Stomach (tissue), 9 donors: ENCODE measurements around the gene XPC. TPM values are rescaled to one million over a fixed set of nuclear protein-coding genes. Genes with fewer than 3 reads are reported as not detected.

Experiments used
- DNase-seq, 2 donors: peaks; one replicate each; pipeline versions ENCODE4 v3.0.0 to v3.0.0-alpha.2; 2013 to 2019
- H3K27ac ChIP-seq, 5 donors: fragments of 200-600 bp in 4 of 5; sonication (generic) in 4 of 5; one replicate each; pipeline ENCODE4 v1.5.1; 2013 to 2019; ENCODE audit warnings: mild to moderate bottlenecking in 1 of 5, moderate library complexity in 1 of 5
- H3K27me3 ChIP-seq, 3 donors: fragments of 200-600 bp; sonication (generic); one replicate each; pipeline ENCODE4 v1.5.1; 2017 to 2019; ENCODE audit warnings: mixed run types in 1 of 3
- H3K36me3 ChIP-seq, 4 donors: fragments of 200-600 bp; sonication (generic); 1 replicate in 3 of 4; 2 replicates in 1 of 4; pipeline ENCODE4 v1.5.1; 2016 to 2019
- H3K4me1 ChIP-seq, 4 donors: fragments of 200-600 bp; sonication (generic); one replicate each; pipeline ENCODE4 v1.5.1; 2016 to 2019
- H3K4me3 ChIP-seq, 4 donors: fragments of 200-600 bp; sonication (generic) in 3 of 4; one replicate each; pipeline ENCODE4 v1.5.1; 2016 to 2019; ENCODE audit warnings: mild to moderate bottlenecking in 1 of 4
- H3K9me3 ChIP-seq, 4 donors: fragments of 200-600 bp; sonication (generic); one replicate each; pipeline ENCODE4 v1.5.1; 2016 to 2019
- EP300 ChIP-seq: sonication (generic); formaldehyde crosslinking; IDR thresholded peaks from one replicate; pipeline ENCODE4 v1.6.1; 2017; ENCODE audit warnings: antibody characterized with exemption
- POLR2A ChIP-seq, 4 donors: fragments of 450-650 bp; IDR thresholded peaks; one replicate each; pipeline ENCODE4 v1.6.1; 2016; ENCODE audit warnings: antibody characterized with exemption in 4 of 4, control low read depth in 2 of 4, mild to moderate bottlenecking in 1 of 4, moderate library complexity in 1 of 4
- POLR2AphosphoS5 ChIP-seq, 3 donors: sonication (generic); formaldehyde crosslinking; IDR thresholded peaks; one replicate each; pipeline ENCODE4 v1.6.1; 2016; ENCODE audit warnings: antibody characterized with exemption in 3 of 3
- WGBS, 5 donors: extraction: QIAGEN DNeasy Blood & Tissue Kit in 3 of 5; methylation state at CpG; one replicate each; pipeline versions ENCODE4 v1.1.5 to v1.1.7; 2013 to 2018; 5-methylcytosine and 5-hydroxymethylcytosine counted together
- intact Hi-C: fragments of 100-400 bp; cut with DNase I; formaldehyde crosslinking; loops from one replicate; pipeline ENCODE4 v1.15.1; 2023; ENCODE audit warnings: low total_unique reads
- polyA plus RNA-seq, 3 donors: library from polyadenylated mRNA; stranded (reverse); fragments of 200-250 nt; gene quantifications; one replicate each; pipeline ENCODE4 v1.2.3, GENCODE V29; 2013
- total RNA-seq, 5 donors: library from RNA; depleted of rRNA; stranded (reverse); fragments of >200 nt; gene quantifications; one replicate each; pipeline versions ENCODE4 v1.1.0 to v1.2.3, GENCODE V29; 2014 to 2016
- TF ChIP-seq, protein P1 (sequence below), 7 experiments: fragments of 450-650 bp in 4 of 7; fragments of 200-600 bp in 3 of 7; sonication (generic) in 3 of 7; IDR thresholded peaks; one replicate each; pipeline ENCODE4 v1.5.1; 2016 to 2019; ENCODE audit warnings: antibody characterized with exemption in 7 of 7, control low read depth in 2 of 7, mild to moderate bottlenecking in 1 of 7
- donor health status: healthy with polysubstance abuse.
- donor health status: Bipolar disorder and iron deficiency.
- donor health status: healthy.

Gene XPC
- total and polyA plus RNA-seq, 8 donors: 8.8 to 51.0 (median 36.2) TPM

GRCh38 chr3:14150491-14151230, 27.7 kb downstream of the XPC start:
- Histone ChIP-seq H3K4me1 (peaks cover 1 to 8% (median 3%) of the 10 kb centered on the region in 4 donors), H3K27me3 (no peaks in the 10 kb centered on the region), H3K4me3 (no peak overlapping the region), H3K36me3 (peaks cover 28 to 95% (median 93%) of the 10 kb centered on the region in 4 donors), H3K27ac (no peak overlapping the region), H3K9me3 (no peaks in the 10 kb centered on the region)
- TF ChIP-seq POLR2AphosphoS5 (IDR thresholded peaks at IDR 0.05): no peak
- TF ChIP-seq, protein P1, sequence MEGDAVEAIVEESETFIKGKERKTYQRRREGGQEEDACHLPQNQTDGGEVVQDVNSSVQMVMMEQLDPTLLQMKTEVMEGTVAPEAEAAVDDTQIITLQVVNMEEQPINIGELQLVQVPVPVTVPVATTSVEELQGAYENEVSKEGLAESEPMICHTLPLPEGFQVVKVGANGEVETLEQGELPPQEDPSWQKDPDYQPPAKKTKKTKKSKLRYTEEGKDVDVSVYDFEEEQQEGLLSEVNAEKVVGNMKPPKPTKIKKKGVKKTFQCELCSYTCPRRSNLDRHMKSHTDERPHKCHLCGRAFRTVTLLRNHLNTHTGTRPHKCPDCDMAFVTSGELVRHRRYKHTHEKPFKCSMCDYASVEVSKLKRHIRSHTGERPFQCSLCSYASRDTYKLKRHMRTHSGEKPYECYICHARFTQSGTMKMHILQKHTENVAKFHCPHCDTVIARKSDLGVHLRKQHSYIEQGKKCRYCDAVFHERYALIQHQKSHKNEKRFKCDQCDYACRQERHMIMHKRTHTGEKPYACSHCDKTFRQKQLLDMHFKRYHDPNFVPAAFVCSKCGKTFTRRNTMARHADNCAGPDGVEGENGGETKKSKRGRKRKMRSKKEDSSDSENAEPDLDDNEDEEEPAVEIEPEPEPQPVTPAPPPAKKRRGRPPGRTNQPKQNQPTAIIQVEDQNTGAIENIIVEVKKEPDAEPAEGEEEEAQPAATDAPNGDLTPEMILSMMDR (IDR thresholded peaks at IDR 0.05): no peak
- TF ChIP-seq POLR2A (IDR thresholded peaks at IDR 0.05): no peak
- no peak for TF ChIP-seq EP300
- WGBS, 5 donors: 91 to 97% (median 95%) methylated on average over 9 of the region's 9 CpGs
- DNase-seq: no peak
- intact Hi-C loops: no loop called here

- intact Hi-C loops: no loop called here
- WGBS, 5 donors: 95 to 98% (median 98%) methylated on average over 9 of the region's 9 CpGs
- peaks cover 7 to 14% (median 9%) of the 10 kb centered on the region in 4 donors for H3K4me1 ChIP-seq
- no peaks in the 10 kb centered on the region for H3K9me3 ChIP-seq
- H3K27ac ChIP-seq: no peak overlapping the region
- H3K4me3 ChIP-seq: no peak overlapping the region
- peaks cover 30 to 94% (median 93%) of the 10 kb centered on the region in 4 donors for H3K36me3 ChIP-seq
- DNase-seq: no peak
- no peaks in the 10 kb centered on the region for H3K27me3 ChIP-seq
- TF ChIP-seq POLR2AphosphoS5 (IDR thresholded peaks at IDR 0.05): no peak
- no peak for TF ChIP-seq EP300
Measured at GRCh38 chr3:14150078-14150477, 28.3 kb downstream of the XPC start.

GRCh38 chr3:14148041-14148985, 30.1 kb downstream of the XPC start:
- Histone ChIP-seq H3K36me3 (peaks cover 30 to 78% (median 76%) of the 10 kb centered on the region in 4 donors), H3K9me3 (no peaks in the 10 kb centered on the region), H3K4me1 (peaks cover 22 to 32% (median 25%) of the 10 kb centered on the region in 4 donors), H3K4me3 (no peak overlapping the region), H3K27me3 (no peaks in the 10 kb centered on the region), H3K27ac (no peak overlapping the region)
- 80 to 89% (median 86%) methylated on average over 25 to 28 of the region's 28 CpGs for WGBS, 5 donors
- intact Hi-C loops: no loop called here
- TF ChIP-seq EP300 (no peak), POLR2AphosphoS5 (IDR thresholded peaks at IDR 0.05) (no peak), POLR2A (IDR thresholded peaks at IDR 0.05) (no peak)
- TF ChIP-seq, protein P1 (IDR thresholded peaks at IDR 0.05): no peak
- DNase-seq: no peak

DNA sequence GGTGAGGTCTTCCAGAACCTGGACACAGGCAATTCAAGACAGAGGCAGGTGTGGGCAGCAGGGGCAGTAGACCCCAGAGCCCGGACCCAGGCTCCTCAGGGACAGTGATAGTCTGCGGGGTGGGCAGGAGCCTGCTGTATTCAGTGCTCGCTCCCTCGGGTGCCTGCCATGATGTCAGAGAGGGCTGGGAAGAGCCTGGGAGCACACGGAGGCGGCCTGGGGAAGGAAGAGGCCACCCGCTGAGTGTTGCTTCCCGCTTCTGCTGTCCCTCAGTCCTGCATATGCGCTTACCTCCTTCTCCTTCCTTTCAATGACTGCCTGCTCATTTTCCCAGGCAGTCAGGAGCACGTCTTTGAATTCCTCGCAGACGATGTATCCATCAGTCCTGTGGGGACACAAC, 30.8 kb downstream of the XPC start:
- Histone ChIP-seq H3K36me3 (peaks cover 33 to 74% (median 72%) of the 10 kb centered on the region in 4 donors), H3K27me3 (no peaks in the 10 kb centered on the region), H3K27ac (no peak overlapping the region), H3K4me3 (no peak overlapping the region), H3K4me1 (peaks cover 22 to 39% (median 31%) of the 10 kb centered on the region in 4 donors), H3K9me3 (no peaks in the 10 kb centered on the region)
- no peak for DNase-seq
- intact Hi-C loops: no loop called here
- 82 to 91% (median 88%) methylated on average over 12 of the region's 12 CpGs for WGBS, 5 donors
- TF ChIP-seq, protein P1 (IDR thresholded peaks at IDR 0.05): no peak
- TF ChIP-seq POLR2AphosphoS5 (IDR thresholded peaks at IDR 0.05) (no peak), POLR2A (IDR thresholded peaks at IDR 0.05) (no peak), EP300 (no peak)
